HepG2 (cell line): ENCODE measurements around the gene PACS1. TPM values are rescaled to one million over a fixed set of nuclear protein-coding genes. Genes with fewer than 3 reads are reported as not detected.

Experiments
- AGO1 ChIP-seq: fragments of 200-400 bp; formaldehyde crosslinking; IDR thresholded peaks from 2 replicates; pipeline ENCODE4 v1.6.1; 2017; ENCODE audit warnings: mild to moderate bottlenecking, low read depth, low read length, moderate library complexity; ENCODE audit not compliant: poor library complexity, severe bottlenecking
- ATF7 ChIP-seq, 2 experiments: fragments of 450-650 bp in 1 of 2; sonication (generic) in 1 of 2; formaldehyde crosslinking in 1 of 2; IDR thresholded peaks; 2 replicates each; pipeline versions ENCODE4 v1.4.0 to v1.6.1; 2016 to 2020; ENCODE audit warnings: antibody characterized with exemption in 1 of 2, mild to moderate bottlenecking in 1 of 2, missing genetic modification reagents in 1 of 2
- ATM ChIP-seq: fragments of 450-650 bp; IDR thresholded peaks from 2 replicates; pipeline ENCODE4 v1.7.1; 2017; ENCODE audit warnings: mild to moderate bottlenecking, borderline replicate concordance
- FOXA3 ChIP-seq: IDR thresholded peaks from 2 replicates; pipeline ENCODE4 v1.6.1; 2016; ENCODE audit warnings: missing genetic modification reagents, missing compliant biosample characterization
- FOXO1 ChIP-seq: sonication (generic); formaldehyde crosslinking; IDR thresholded peaks from 2 replicates; pipeline ENCODE4 v1.4.0; 2020; ENCODE audit warnings: missing genetic modification reagents
- MAFK ChIP-seq, 2 experiments: IDR thresholded peaks in 1 of 2; conservative IDR thresholded peaks in 1 of 2; 2 replicates each; pipeline ENCODE4 v1.6.1; 2011; ENCODE audit warnings: improper control_type of control experiment in 2 of 2, low read length in 2 of 2
- ZNF296 ChIP-seq: sonication (generic); formaldehyde crosslinking; conservative IDR thresholded peaks from 2 replicates; pipeline ENCODE4 v1.5.0; 2020; ENCODE audit warnings: mild to moderate bottlenecking, missing genetic modification reagents
- ZNF567 ChIP-seq: sonication (generic); formaldehyde crosslinking; IDR thresholded peaks from 2 replicates; pipeline ENCODE4 v1.8.1; 2023; ENCODE audit warnings: mild to moderate bottlenecking, missing genetic modification reagents, borderline replicate concordance
- polyA plus RNA-seq, 8 experiments: library from polyadenylated mRNA; depleted of rRNA in 3 of 8; stranded (reverse) in 7 of 8; unstranded in 1 of 8; fragments of >200 nt; fragmentation: Illumina TruSeq in 4 of 8; extraction: Trizol in 4 of 8; gene quantifications; 2 replicates each; pipeline versions ENCODE4 v1.2.1 to v1.2.3, GENCODE V29; 2011 to 2016; ENCODE audit warnings: low read depth in 4 of 8, missing spikeins in 1 of 8, mixed read lengths in 1 of 8; ENCODE audit not compliant: insufficient read depth in 1 of 8
- total RNA-seq, 5 experiments: library from RNA; depleted of rRNA; stranded (reverse); fragments of >200 nt; fragmentation: Illumina TruSeq; extraction: Trizol; gene quantifications; 2 replicates each; pipeline ENCODE4 v1.2.3, GENCODE V29; 2016; ENCODE audit warnings: low read depth in 1 of 5
- TF ChIP-seq, protein P1 (sequence below): sonication (generic); formaldehyde crosslinking; IDR thresholded peaks from 2 replicates; pipeline ENCODE4 v1.5.0; 2020; ENCODE audit warnings: mild to moderate bottlenecking, missing genetic modification reagents, borderline replicate concordance
- TF ChIP-seq, protein P2 (sequence below): sonication (generic); formaldehyde crosslinking; IDR thresholded peaks from 2 replicates; pipeline ENCODE4 v1.4.0; 2020; ENCODE audit warnings: mild to moderate bottlenecking, missing genetic modification reagents
- TF ChIP-seq, protein P3 (sequence below): sonication (generic); formaldehyde crosslinking; IDR thresholded peaks from 2 replicates; pipeline ENCODE4 v1.4.0; 2020; ENCODE audit warnings: missing genetic modification reagents, borderline replicate concordance
- TF ChIP-seq, protein P4 (sequence below): sonication (generic); formaldehyde crosslinking; IDR thresholded peaks from 2 replicates; pipeline ENCODE4 v1.4.0; 2020; ENCODE audit warnings: missing genetic modification reagents

PACS1 gene
- total and polyA plus RNA-seq, 2 of the 13 experiments (the other 11 are each of a cell fraction or from before 2014, with no cell fraction given), result 7.6 to 8.6 TPM

GRCh38 chr11:66288671-66289547, 218.8 kb downstream of the PACS1 start, which contains the start of gene YIF1A (continued):
- TF ChIP-seq, protein P1, sequence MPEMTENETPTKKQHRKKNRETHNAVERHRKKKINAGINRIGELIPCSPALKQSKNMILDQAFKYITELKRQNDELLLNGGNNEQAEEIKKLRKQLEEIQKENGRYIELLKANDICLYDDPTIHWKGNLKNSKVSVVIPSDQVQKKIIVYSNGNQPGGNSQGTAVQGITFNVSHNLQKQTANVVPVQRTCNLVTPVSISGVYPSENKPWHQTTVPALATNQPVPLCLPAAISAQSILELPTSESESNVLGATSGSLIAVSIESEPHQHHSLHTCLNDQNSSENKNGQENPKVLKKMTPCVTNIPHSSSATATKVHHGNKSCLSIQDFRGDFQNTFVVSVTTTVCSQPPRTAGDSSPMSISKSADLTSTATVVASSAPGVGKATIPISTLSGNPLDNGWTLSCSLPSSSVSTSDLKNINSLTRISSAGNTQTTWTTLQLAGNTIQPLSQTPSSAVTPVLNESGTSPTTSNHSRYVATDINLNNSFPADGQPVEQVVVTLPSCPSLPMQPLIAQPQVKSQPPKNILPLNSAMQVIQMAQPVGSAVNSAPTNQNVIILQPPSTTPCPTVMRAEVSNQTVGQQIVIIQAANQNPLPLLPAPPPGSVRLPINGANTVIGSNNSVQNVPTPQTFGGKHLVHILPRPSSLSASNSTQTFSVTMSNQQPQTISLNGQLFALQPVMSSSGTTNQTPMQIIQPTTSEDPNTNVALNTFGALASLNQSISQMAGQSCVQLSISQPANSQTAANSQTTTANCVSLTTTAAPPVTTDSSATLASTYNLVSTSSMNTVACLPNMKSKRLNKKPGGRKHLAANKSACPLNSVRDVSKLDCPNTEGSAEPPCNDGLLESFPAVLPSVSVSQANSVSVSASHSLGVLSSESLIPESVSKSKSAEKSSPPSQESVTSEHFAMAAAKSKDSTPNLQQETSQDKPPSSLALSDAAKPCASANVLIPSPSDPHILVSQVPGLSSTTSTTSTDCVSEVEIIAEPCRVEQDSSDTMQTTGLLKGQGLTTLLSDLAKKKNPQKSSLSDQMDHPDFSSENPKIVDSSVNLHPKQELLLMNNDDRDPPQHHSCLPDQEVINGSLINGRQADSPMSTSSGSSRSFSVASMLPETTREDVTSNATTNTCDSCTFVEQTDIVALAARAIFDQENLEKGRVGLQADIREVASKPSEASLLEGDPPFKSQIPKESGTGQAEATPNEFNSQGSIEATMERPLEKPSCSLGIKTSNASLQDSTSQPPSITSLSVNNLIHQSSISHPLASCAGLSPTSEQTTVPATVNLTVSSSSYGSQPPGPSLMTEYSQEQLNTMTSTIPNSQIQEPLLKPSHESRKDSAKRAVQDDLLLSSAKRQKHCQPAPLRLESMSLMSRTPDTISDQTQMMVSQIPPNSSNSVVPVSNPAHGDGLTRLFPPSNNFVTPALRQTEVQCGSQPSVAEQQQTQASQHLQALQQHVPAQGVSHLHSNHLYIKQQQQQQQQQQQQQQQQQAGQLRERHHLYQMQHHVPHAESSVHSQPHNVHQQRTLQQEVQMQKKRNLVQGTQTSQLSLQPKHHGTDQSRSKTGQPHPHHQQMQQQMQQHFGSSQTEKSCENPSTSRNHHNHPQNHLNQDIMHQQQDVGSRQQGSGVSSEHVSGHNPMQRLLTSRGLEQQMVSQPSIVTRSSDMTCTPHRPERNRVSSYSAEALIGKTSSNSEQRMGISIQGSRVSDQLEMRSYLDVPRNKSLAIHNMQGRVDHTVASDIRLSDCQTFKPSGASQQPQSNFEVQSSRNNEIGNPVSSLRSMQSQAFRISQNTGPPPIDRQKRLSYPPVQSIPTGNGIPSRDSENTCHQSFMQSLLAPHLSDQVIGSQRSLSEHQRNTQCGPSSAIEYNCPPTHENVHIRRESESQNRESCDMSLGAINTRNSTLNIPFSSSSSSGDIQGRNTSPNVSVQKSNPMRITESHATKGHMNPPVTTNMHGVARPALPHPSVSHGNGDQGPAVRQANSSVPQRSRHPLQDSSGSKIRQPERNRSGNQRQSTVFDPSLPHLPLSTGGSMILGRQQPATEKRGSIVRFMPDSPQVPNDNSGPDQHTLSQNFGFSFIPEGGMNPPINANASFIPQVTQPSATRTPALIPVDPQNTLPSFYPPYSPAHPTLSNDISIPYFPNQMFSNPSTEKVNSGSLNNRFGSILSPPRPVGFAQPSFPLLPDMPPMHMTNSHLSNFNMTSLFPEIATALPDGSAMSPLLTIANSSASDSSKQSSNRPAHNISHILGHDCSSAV, result no peak
- TF ChIP-seq FOXA3 (CRISPR knock-in tag), result peak; percentile 52
- no peak for TF ChIP-seq ZNF567 (CRISPR knock-in tag)
- TF ChIP-seq AGO1, result peak; percentile 53
- TF ChIP-seq, protein P2, sequence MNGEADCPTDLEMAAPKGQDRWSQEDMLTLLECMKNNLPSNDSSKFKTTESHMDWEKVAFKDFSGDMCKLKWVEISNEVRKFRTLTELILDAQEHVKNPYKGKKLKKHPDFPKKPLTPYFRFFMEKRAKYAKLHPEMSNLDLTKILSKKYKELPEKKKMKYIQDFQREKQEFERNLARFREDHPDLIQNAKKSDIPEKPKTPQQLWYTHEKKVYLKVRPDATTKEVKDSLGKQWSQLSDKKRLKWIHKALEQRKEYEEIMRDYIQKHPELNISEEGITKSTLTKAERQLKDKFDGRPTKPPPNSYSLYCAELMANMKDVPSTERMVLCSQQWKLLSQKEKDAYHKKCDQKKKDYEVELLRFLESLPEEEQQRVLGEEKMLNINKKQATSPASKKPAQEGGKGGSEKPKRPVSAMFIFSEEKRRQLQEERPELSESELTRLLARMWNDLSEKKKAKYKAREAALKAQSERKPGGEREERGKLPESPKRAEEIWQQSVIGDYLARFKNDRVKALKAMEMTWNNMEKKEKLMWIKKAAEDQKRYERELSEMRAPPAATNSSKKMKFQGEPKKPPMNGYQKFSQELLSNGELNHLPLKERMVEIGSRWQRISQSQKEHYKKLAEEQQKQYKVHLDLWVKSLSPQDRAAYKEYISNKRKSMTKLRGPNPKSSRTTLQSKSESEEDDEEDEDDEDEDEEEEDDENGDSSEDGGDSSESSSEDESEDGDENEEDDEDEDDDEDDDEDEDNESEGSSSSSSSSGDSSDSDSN (CRISPR knock-in tag), result peak; percentile 29; the same call in 1 of the 2 replicates
- TF ChIP-seq FOXO1 (CRISPR knock-in tag), result 0 out of 2 replicates have a peak, but pooled peaks have one; percentile 12
- TF ChIP-seq ATM, result no peak
- TF ChIP-seq, protein P3, sequence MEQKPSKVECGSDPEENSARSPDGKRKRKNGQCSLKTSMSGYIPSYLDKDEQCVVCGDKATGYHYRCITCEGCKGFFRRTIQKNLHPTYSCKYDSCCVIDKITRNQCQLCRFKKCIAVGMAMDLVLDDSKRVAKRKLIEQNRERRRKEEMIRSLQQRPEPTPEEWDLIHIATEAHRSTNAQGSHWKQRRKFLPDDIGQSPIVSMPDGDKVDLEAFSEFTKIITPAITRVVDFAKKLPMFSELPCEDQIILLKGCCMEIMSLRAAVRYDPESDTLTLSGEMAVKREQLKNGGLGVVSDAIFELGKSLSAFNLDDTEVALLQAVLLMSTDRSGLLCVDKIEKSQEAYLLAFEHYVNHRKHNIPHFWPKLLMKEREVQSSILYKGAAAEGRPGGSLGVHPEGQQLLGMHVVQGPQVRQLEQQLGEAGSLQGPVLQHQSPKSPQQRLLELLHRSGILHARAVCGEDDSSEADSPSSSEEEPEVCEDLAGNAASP (CRISPR knock-in tag), result no peak; the same call in 1 of the 2 replicates
- TF ChIP-seq, protein P4, sequence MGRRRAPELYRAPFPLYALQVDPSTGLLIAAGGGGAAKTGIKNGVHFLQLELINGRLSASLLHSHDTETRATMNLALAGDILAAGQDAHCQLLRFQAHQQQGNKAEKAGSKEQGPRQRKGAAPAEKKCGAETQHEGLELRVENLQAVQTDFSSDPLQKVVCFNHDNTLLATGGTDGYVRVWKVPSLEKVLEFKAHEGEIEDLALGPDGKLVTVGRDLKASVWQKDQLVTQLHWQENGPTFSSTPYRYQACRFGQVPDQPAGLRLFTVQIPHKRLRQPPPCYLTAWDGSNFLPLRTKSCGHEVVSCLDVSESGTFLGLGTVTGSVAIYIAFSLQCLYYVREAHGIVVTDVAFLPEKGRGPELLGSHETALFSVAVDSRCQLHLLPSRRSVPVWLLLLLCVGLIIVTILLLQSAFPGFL, result no peak
- TF ChIP-seq ZNF296 (CRISPR knock-in tag), result no peak
- no peak for TF ChIP-seq MAFK (conservative IDR thresholded peaks at IDR 0.05 in 1 of 2, IDR thresholded peaks at IDR 0.05 in 1 of 2; ENCODE audit: low read length in 2 of 2)
- peak; percentile 88 for TF ChIP-seq ATF7 (IDR thresholded peaks at IDR 0.05)
- TF ChIP-seq ATF7 (CRISPR knock-in tag; IDR thresholded peaks at IDR 0.05), result peak; percentile 99
